Smooth muscle cell (in vitro differentiated cells): Measurements from ENCODE around the gene TSC2. TPM values are rescaled to one million over a fixed set of nuclear protein-coding genes. Genes with fewer than 3 reads are reported as not detected.

ENCODE experiments used
- DNase-seq: peaks from one replicate; lab custom pipeline; 2025; ENCODE audit not compliant: unreplicated experiment; lab: John Stamatoyannopoulos, UW
- H2AFZ ChIP-seq: fragments of 200-600 bp; sonication (generic); 2 replicates; pipeline ENCODE4 v1.6.0; 2016; ENCODE audit warnings: antibody characterized with exemption, low read depth, mild to moderate bottlenecking
- H3F3A ChIP-seq: fragments of 200-600 bp; sonication (generic); 2 replicates; pipeline ENCODE4 v1.6.0; 2017; ENCODE audit warnings: antibody characterized with exemption, low read depth
- H3K27ac ChIP-seq: fragments of 200-600 bp; sonication (generic); 2 replicates; pipeline ENCODE4 v1.5.1; 2016; ENCODE audit warnings: low read depth, mild to moderate bottlenecking
- H3K27me3 ChIP-seq: fragments of 200-600 bp; sonication (generic); 2 replicates; pipeline ENCODE4 v1.6.1; 2016; ENCODE audit warnings: low read depth, mild to moderate bottlenecking
- H3K36me3 ChIP-seq: fragments of 200-600 bp; sonication (generic); 2 replicates; pipeline ENCODE4 v1.5.1; 2016; ENCODE audit warnings: low read depth
- H3K4me1 ChIP-seq: fragments of 200-600 bp; sonication (generic); 2 replicates; pipeline ENCODE4 v1.5.1; 2016; ENCODE audit warnings: low read depth
- H3K4me2 ChIP-seq: fragments of 200-600 bp; sonication (generic); 2 replicates; pipeline ENCODE4 v1.6.0; 2016; ENCODE audit warnings: mild to moderate bottlenecking
- H3K4me3 ChIP-seq: fragments of 200-600 bp; sonication (generic); 2 replicates; pipeline ENCODE4 v1.5.1; 2016; ENCODE audit warnings: mild to moderate bottlenecking
- H3K79me2 ChIP-seq: fragments of 200-600 bp; sonication (generic); 2 replicates; pipeline ENCODE4 v1.6.0; 2016; ENCODE audit warnings: low read depth, mild to moderate bottlenecking
- H3K9ac ChIP-seq: fragments of 200-600 bp; sonication (generic); 2 replicates; pipeline ENCODE4 v1.6.0; 2016; ENCODE audit warnings: low read depth
- H3K9me3 ChIP-seq: fragments of 200-600 bp; sonication (generic); replicated peaks from 2 replicates; pipeline ENCODE4 v1.5.1; 2016; ENCODE audit warnings: low read depth
- H4K20me1 ChIP-seq: fragments of 200-600 bp; sonication (generic); 2 replicates; pipeline ENCODE4 v1.6.0; 2016; ENCODE audit warnings: low read depth
- WGBS: methylation state at CpG from one replicate; pipeline ENCODE4 v1.1.7; 2016; ENCODE audit warnings: low lambda C conversion rate; 5-methylcytosine and 5-hydroxymethylcytosine counted together
- polyA plus RNA-seq: library from polyadenylated mRNA; unstranded; fragments of >200 nt; fragmentation: Nextera tagmentation; extraction: Ambion mirVana; gene quantifications from 2 replicates; pipeline ENCODE4 v1.2.1, GENCODE V29; 2016
- total RNA-seq: library from RNA; depleted of rRNA; stranded (reverse); fragments of >200 nt; gene quantifications from 2 replicates; pipeline ENCODE4 v1.2.3, GENCODE V29; 2014
- TF ChIP-seq, protein P1 (sequence below): fragments of 200-600 bp; sonication (generic); IDR thresholded peaks from 2 replicates; pipeline ENCODE4 v1.5.1; 2017; ENCODE audit warnings: borderline replicate concordance, mild to moderate bottlenecking, antibody characterized with exemption; ENCODE audit not compliant: insufficient read depth, poor library complexity, severe bottlenecking

Gene TSC2
- total and polyA plus RNA-seq, 2 experiments from 2014 or later = 64.5 to 74.7 TPM

DNA sequence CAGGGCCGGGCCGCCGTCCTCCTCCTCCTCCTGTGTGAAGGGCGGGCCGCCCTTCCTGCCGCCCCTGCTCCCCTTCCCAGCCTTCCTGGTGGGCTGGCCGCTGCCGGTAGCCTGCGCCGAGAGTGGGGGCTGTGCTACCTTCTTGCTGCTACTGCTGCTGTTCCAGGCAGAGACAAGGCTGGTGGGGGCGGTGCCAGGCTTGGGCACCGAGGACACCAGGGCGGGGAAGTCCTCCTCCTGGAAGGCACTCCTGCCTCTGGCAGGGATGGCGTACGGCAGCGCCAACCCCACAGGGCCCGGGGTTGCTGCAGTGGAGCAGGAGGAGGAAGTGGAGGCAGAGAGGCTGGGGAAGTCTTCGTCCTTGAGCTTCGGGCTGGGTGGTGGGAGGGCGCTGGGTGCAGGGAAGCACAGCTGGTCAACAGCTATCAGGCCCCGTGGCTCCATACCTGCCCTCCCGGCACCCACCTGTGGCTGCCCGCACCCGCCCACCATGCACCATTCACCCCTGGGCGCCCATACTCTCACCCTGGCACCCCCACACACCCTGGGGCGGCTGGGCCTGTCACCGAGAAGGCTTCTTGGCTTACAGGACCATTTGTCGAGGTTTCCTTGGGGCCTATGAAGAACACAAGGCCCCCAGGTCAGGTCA is 47.8 kb upstream of the TSC2 start:
- no peak for DNase-seq
- H3K27ac ChIP-seq = no peak overlapping the region
- H3K4me1 ChIP-seq = peaks cover 5% of the 10 kb centered on the region
- TF ChIP-seq, protein P1, sequence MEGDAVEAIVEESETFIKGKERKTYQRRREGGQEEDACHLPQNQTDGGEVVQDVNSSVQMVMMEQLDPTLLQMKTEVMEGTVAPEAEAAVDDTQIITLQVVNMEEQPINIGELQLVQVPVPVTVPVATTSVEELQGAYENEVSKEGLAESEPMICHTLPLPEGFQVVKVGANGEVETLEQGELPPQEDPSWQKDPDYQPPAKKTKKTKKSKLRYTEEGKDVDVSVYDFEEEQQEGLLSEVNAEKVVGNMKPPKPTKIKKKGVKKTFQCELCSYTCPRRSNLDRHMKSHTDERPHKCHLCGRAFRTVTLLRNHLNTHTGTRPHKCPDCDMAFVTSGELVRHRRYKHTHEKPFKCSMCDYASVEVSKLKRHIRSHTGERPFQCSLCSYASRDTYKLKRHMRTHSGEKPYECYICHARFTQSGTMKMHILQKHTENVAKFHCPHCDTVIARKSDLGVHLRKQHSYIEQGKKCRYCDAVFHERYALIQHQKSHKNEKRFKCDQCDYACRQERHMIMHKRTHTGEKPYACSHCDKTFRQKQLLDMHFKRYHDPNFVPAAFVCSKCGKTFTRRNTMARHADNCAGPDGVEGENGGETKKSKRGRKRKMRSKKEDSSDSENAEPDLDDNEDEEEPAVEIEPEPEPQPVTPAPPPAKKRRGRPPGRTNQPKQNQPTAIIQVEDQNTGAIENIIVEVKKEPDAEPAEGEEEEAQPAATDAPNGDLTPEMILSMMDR = no peak
- H3K9ac ChIP-seq = no peak overlapping the region
- peaks cover 25% of the 10 kb centered on the region for H3F3A ChIP-seq
- 98% methylated on average over 23 of the region's 28 CpGs for WGBS
- no peak overlapping the region for H3K4me3 ChIP-seq
- no peak overlapping the region for H3K4me2 ChIP-seq
- no peaks in the 10 kb centered on the region for H3K27me3 ChIP-seq
- no peak overlapping the region for H2AFZ ChIP-seq
- peaks cover 21% of the 10 kb centered on the region for H3K79me2 ChIP-seq
- H3K9me3 ChIP-seq = no peaks in the 10 kb centered on the region
- H4K20me1 ChIP-seq = peaks cover 51% of the 10 kb centered on the region
- no peaks in the 10 kb centered on the region for H3K36me3 ChIP-seq

DNA sequence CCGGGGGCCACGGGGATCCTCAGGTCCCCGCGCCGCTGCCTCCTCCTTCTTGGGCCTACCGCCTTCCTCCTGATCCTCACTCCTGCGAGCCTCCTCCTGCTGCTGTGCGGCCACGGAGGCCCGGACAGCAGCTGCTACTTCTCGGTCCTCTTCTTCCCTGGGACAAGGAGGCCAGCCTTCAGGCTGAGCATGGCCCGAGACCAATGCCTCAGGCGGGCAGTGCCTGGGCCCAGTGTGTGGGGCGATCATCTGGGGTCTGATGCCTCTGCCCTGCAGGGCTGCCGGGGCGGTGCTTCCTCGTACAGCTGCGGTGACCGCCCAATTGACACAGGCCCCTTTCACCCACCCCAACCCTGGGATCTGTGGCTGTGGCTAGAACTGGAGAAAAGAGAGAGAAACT is 46.8 kb upstream of the TSC2 start:
- Histone ChIP-seq H3K9me3 (no peaks in the 10 kb centered on the region), H3K4me3 (no peak overlapping the region), H2AFZ (no peak overlapping the region), H3F3A (peaks cover 15% of the 10 kb centered on the region), H4K20me1 (peaks cover 61% of the 10 kb centered on the region), H3K27me3 (no peaks in the 10 kb centered on the region), H3K27ac (no peak overlapping the region), H3K9ac (no peak overlapping the region), H3K79me2 (peaks cover 32% of the 10 kb centered on the region), H3K4me1 (peaks cover 5% of the 10 kb centered on the region), H3K36me3 (no peaks in the 10 kb centered on the region), H3K4me2 (no peak overlapping the region)
- no peak for DNase-seq
- TF ChIP-seq, protein P1 = no peak
- WGBS = 98% methylated on average over 19 of the region's 19 CpGs

DNA sequence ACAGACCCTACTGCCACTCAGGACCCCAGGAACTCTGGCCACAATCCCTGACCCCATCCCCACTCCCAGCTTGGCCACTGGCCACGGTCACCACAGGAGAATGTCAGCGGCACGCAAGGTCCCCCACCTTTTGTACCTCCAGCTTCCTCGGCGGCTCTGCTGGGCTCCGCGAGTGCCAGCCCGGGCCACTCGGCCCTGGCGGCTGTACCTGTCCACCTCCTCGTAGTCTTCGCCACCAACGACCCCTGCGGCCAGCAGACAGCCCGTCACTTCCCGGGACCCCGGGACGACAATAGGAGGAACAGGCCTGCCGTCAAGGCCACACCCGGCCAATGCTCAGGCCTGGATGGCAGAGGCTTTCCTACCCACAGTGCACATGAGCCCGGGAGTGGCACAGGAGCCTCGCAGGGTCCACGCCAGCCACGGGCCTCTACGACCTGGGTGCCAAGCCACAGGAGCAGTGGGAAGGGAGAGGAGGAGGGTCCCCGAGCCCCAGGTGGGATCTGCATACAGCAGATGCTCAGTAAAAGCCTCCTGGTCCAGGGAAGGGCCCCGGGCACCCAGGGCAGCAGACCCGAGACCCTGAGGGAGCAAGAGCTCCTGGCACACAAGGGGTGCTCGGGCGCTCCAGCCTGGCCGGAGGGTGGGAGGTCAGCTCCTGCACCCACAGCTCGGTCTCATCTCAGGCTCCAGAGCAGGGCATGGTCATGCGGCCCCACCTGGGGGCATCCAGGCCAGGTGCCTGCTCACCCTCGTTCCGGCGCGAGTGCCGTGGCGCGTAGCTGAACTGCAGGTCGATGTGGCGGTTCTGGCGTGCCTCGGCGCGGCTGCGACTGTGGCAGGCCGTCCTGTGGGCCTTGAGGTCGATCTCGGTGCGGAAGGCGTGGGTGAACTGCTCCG is 46.1 kb upstream of the TSC2 start:
- Histone ChIP-seq H3K4me2 (no peak overlapping the region), H2AFZ (no peak overlapping the region), H3K9ac (no peak overlapping the region), H3K9me3 (no peaks in the 10 kb centered on the region), H3K27ac (no peak overlapping the region), H3K79me2 (peaks cover 39% of the 10 kb centered on the region), H3F3A (peaks cover 8% of the 10 kb centered on the region), H3K27me3 (no peaks in the 10 kb centered on the region), H3K4me3 (no peak overlapping the region), H4K20me1 (peaks cover 68% of the 10 kb centered on the region), H3K36me3 (no peaks in the 10 kb centered on the region), H3K4me1 (peaks cover 5% of the 10 kb centered on the region)
- 98% methylated on average over 52 of the region's 53 CpGs for WGBS
- no peak for DNase-seq
- TF ChIP-seq, protein P1 = no peak
